A549 (cell line): Measurements from ENCODE around the gene UNC13C.

Experiments used
- BHLHE40 ChIP-seq: IDR thresholded peaks from 2 replicates; pipeline ENCODE4 v1.6.1; 2012; ENCODE audit warnings: low read depth, low read length, inconsistent platforms
- E2F6 ChIP-seq: IDR thresholded peaks from 2 replicates; pipeline ENCODE4 v1.6.1; 2012; ENCODE audit warnings: low read depth, borderline replicate concordance
- EP300 ChIP-seq, 2 experiments: fragments of >200 bp; sonication (Bioruptor Twin); formaldehyde crosslinking; IDR thresholded peaks; 2 replicates in 1 of 2; 3 replicates in 1 of 2; pipeline ENCODE4 v1.6.1; 2016 to 2017

GRCh38 chr15:54045397-54045796, 67.2 kb downstream of the UNC13C start:
- TF ChIP-seq EP300 (IDR thresholded peaks at IDR 0.05) (no peak), E2F6 (no peak), BHLHE40 (no peak)
